Measurements from ENCODE around the gene APOBEC3B.
"Not testable (repeated sequence)": the region's sequence is repeated elsewhere in the genome, so short reads cannot be mapped to it uniquely, and the experiment has no call there.

The APOBEC3B gene

DNA sequence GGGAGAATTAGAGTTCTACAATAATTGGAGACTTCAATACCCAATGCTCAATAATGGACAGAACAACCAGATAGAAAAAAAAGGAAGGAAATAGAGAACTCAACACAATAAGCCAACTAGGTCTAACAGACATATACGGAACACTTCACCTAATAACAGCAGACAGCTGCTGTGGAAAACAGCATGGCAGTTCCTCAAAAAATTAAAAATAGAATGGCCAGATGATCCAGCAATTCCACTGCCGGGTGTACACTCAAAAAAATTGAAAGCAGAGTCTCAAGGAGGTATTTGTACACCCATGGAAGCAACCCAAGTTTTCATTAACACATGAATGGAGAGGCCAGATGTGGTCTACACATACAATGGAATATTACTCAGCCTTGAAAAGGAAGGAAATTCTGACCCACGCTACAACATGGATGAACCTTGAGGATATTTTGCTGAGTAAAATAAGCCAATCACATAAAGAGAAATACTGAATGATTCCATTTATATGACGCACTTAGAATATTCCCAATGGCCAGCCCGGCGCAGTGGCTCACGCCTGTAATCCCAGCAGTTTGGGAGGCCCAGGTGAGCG lies 26.2 kb downstream of the APOBEC3B start:
- not testable (repeated sequence) for DNase-seq

DNA sequence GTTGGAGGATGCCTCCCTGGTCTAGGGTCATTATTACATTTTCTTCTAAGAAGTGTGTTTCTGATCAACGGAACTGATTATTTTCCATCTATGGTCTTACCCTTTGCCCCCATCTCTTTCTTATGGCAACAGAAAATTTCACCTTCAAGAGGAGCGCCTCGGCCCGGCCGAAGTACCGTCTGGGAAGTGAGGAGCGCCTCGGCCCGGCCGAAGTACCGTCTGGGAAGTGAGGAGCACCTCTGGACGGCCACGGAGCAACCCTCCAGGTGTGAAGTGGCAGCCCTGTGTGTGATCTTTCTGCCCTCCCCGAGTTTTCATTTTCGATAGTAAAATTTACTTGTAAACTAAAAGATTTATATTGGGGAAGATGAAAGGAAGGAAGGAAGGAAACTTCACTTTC lies 28.8 kb downstream of the APOBEC3B start:
- no peak for DNase-seq

- no peak for DNase-seq
Measured at GRCh38 chr22:39012533-39013511, 30.7 kb downstream of the APOBEC3B start.

GRCh38 chr22:39013561-39013941 lies 31.4 kb downstream of the APOBEC3B start:
- not testable (repeated sequence) for DNase-seq

DNA sequence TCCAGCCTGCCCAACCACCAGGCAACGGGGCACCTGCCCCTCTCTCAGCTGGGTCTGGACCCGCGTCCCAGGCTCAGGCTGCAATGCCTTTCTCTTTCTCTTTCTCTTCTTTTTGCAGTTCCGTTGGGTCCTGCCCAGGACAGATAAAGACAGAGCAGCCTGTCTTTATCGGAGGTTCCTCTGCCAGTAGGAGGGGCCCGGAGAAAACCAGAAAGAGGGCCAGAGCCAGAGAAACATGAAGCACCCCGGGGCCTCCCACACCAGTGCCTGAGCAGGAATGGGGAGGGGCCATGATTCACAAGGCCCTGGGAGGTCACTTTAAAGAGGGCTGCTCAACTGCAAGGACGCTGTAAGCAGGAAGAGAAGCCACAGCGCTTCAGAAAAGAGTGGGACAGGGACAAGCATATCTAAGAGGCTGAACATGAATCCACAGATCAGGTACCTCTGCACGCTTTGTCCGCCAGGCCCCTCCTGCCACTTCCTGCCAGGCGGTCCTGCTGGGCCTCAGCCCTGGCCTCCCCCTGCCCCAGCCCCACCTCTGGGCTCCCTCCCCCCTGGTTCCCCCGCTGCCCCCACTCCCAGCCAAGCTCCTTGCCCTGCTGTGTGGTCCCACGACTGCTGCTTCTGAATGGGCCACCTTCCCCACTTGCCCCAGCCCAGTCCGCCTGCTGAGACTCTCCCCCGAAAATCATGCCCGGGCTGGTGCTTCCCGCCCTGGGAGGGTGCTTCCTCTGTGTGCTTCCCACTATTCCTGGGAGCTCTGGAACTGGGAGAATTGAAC lies 32.0 kb downstream of the APOBEC3B start, which contains the start of gene APOBEC3C:
TSS of gene APOBEC3C (plus strand) at position 316 of the 781 bp plus-strand sequence. CDS start at position 422, 106 bp downstream.
- DNase-seq, result no peak

DNA sequence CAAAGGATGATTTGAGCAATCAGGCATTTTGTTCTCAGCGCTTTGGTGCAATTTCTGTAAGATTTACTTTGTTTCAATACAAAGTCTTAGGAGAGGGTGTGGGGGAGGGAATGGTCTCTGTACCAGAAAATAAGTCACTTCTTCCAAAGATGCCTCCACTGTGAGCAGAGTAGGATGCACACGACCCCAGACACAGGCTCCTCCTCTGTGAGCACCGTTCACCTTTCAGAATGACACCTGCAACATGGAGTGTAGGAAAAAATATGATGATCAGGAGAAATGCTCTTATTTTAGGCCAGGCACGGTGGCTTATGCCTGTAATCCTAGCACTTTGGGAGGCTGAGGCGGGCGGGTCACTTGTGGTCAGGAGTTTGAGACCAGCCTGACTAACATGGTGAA lies 32.6 kb downstream of the APOBEC3B start:
- not testable (repeated sequence) for DNase-seq

DNA sequence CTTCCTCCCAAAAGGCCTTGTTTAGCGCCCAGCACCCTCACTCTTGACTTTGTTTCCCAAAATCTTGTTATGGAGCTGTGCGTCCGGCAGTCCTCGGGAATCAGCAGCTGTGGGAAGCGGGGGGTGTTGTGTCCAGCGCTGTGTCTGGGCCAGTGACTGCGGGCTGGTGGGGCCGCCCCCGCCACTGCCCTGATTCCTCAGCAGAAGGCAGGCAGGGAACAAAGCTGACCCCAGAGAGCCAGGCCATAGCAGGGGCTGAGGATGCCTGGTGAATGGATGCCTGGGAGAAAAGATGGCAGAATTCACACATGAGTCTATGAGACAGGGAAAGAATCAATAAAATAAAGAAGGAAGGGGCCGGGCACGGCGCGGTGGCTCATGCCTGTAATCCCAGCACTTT lies 34.4 kb downstream of the APOBEC3B start:
- no peak for DNase-seq

DNA sequence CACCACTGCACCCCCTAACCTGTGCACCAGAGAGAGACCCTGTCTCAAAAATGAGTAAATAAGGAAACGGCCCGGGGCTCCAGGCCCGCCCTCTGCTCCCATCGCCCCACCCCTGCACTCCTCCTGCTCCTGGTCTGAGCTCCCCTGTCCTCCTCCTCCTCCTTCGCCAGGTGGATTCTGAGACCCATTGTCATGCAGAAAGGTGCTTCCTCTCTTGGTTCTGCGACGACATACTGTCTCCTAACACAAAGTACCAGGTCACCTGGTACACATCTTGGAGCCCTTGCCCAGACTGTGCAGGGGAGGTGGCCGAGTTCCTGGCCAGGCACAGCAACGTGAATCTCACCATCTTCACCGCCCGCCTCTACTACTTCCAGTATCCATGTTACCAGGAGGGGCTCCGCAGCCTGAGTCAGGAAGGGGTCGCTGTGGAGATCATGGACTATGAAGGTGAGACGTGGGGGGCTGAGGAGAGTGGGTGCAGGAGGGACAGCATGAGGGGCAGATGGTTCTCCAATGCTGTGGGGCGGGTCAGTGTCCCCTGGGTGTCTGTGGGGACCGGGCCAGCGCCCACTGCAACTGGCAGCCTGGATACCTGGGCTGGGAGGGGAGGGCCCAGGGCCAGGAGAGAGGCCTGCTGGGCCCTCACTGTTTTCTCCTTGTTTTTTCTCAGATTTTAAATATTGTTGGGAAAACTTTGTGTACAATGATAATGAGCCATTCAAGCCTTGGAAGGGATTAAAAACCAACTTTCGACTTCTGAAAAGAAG lies 35.6 kb downstream of the APOBEC3B start:
- DNase-seq, result no peak

- not testable (repeated sequence) for DNase-seq
Measured at GRCh38 chr22:39020021-39020651, 38.0 kb downstream of the APOBEC3B start.

DNA sequence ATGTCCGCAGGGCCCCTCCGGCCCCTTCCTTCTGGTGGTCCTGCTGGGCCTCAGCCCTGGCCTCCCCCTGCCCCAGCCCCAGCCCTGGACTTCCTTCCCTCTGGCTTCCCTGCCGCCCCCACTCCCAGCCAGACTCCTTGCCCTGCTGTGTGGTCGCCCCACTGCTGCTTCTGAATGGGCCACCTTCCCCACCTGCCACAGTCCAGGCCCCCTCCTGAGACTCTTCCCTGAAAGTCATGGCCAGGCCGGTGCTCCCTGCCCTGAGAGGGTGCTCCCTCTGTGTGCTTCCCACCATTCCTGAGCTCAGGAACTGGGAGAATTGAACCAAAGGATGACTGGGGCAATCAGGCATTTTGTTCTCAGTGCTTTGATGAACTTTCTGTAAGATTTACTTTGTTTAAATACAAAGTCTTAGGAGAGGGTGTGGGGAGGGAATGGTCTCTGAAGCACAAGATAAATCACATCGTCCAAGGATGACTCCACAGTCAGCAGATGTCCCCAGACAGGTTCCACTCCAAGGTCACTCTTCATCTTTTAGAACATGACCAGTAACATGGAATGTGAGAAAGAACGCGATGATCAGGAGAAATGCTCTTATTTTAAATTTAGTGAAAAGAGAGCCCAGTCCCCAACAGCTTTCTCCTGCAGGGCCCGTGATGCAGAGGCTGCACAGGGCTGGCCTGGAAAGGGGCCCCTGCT lies 39.6 kb downstream of the APOBEC3B start:
- no peak for DNase-seq

GRCh38 chr22:39024519-39025308 lies 42.6 kb downstream of the APOBEC3B start:
- no peak for DNase-seq

DNA sequence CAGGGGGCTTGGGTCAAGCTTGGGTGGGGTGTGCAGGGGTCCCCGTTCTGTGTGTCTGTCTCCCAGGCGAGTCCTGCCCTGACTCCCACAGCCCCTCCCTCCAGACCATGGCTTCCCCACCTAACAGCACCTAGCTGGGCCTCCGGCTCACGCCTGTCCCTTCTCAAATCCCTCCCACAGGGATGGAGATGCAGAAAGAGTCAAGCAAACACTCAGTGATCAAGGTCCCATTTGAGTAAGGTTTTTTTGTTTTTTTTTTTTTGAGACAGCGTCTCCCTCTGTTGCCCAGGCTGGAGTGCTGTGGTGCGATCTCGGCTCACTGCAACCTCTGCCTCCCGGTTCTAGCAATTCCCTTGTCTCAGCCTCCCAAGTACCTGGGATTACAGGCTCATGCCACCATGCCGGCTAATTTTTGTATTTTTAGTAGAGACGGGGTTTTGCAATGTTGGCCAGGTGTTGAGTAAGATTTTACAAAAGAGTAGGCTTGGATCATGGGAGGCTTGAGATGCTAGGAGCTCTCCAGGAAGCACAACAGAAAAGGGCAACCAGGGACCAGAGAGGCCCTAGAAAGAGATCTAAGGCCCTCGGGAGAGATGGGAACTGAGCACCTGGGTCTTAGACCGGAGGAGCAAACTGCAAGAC lies 44.5 kb downstream of the APOBEC3B start:
- DNase-seq, result no peak

GRCh38 chr22:39027717-39028116 lies 45.6 kb downstream of the APOBEC3B start:
- no peak for DNase-seq

GRCh38 chr22:39028281-39028680 lies 46.1 kb downstream of the APOBEC3B start:
- no peak for DNase-seq

GRCh38 chr22:39029227-39029626 lies 47.1 kb downstream of the APOBEC3B start:
- DNase-seq, result no peak

- DNase-seq, result no peak
Measured at GRCh38 chr22:39030705-39031104, 48.6 kb downstream of the APOBEC3B start.

DNA sequence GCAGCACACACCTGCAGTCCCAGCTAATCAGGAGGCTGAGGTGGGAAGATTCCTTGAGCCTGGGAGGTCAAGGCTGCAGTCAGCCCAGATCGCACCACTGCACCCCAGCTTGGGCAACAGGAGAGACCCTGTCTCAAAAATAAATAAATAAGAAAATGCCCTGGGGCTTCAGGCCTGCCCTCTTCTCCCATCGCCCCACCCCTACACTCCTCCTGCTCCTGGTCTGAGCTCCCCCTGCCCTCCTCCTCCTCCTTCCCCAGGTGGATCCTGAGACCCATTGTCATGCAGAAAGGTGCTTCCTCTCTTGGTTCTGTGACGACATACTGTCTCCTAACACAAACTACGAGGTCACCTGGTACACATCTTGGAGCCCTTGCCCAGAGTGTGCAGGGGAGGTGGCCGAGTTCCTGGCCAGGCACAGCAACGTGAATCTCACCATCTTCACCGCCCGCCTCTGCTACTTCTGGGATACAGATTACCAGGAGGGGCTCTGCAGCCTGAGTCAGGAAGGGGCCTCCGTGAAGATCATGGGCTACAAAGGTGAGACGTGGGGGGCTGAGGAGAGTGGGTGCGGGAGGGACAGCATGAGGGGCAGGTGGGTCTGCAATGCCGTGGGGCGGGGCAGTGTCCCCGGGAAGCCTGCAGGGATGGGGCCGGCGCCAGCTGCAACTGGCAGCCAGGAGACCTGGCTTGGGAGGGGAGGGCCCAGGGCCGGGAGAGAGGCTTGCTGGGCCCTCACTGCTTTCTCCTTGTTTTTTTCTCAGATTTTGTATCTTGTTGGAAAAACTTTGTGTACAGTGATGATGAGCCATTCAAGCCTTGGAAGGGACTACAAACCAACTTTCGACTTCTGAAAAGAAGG lies 49.5 kb downstream of the APOBEC3B start:
- DNase-seq, result not testable (repeated sequence)

- not testable (repeated sequence) for DNase-seq
Measured at GRCh38 chr22:39037071-39037470, 54.9 kb downstream of the APOBEC3B start.

Measured in NCI-H748 treated with DMSO at 0.1 percent for 48 hours (cell line).